BJ (cell line): ENCODE results near the gene SFSWAP. TPM values are rescaled to one million over a fixed set of nuclear protein-coding genes. Genes with fewer than 3 reads are reported as not detected.
A peak's percentile ranks its signal among the peaks of the same experiment; 100 is the strongest.

Experiments
- CTCF ChIA-PET: fragments of 350-600 bp; formaldehyde crosslinking; extraction: SDS; loops from one replicate; lab custom pipeline; 2021; ENCODE audit warnings: antibody characterized with exemption, inconsistent platforms; lab: Yijun Ruan, JAX
- POLR2A ChIA-PET: fragments of 300-600 bp; sonication (Branson Sonifier 250); formaldehyde crosslinking; extraction: SDS; loops from one replicate; lab custom pipeline; 2021; ENCODE audit warnings: antibody characterized with exemption; lab: Charles Lee
- DNase-seq: peaks from one replicate; pipeline ENCODE4 v3.0.0-alpha.2; 2011; ENCODE audit warnings: low read depth
- H3K27me3 ChIP-seq: 2 replicates; pipeline ENCODE4 v1.6.0; 2011; ENCODE audit warnings: low read length; ENCODE audit not compliant: control insufficient read depth, insufficient read depth
- H3K36me3 ChIP-seq: 2 replicates; pipeline ENCODE4 v1.5.1; 2011; ENCODE audit warnings: low read length; ENCODE audit not compliant: control insufficient read depth, insufficient read depth
- H3K4me3 ChIP-seq: 2 replicates; pipeline ENCODE4 v1.5.1; 2011; ENCODE audit warnings: low read depth, mild to moderate bottlenecking, control low read depth, low read length
- CTCF ChIP-seq: IDR thresholded peaks from 2 replicates; pipeline ENCODE4 v1.5.1; 2011; ENCODE audit warnings: low read depth, mild to moderate bottlenecking, control low read depth, inconsistent platforms, low read length, moderate library complexity; ENCODE audit not compliant: insufficient read depth
- polyA plus RNA-seq: library from polyadenylated mRNA; depleted of rRNA; stranded (reverse); fragments of >200 nt; gene quantifications from 2 replicates; pipeline ENCODE4 v1.2.3, GENCODE V29; 2011

SFSWAP gene
- polyA plus RNA-seq, 1 experiment: 11.7 TPM

GRCh38 chr12:131794573-131794972 lies 83.7 kb downstream of the SFSWAP start:
- peaks cover 15% of the 10 kb centered on the region for H3K36me3 ChIP-seq
- ChIA-PET CTCF (no interaction called here), POLR2A (no interaction called here)
- no peak for TF ChIP-seq CTCF
- DNase-seq: no peak
- H3K27me3 ChIP-seq: no peaks in the 10 kb centered on the region
- no peak overlapping the region for H3K4me3 ChIP-seq

- Histone ChIP-seq H3K27me3 (no peaks in the 10 kb centered on the region), H3K36me3 (peaks cover 17% of the 10 kb centered on the region), H3K4me3 (no peak overlapping the region)
- ChIA-PET CTCF (no interaction called here), POLR2A (no interaction called here)
- no peak for DNase-seq
- no peak for TF ChIP-seq CTCF
Observed at GRCh38 chr12:131795064-131795463, 84.2 kb downstream of the SFSWAP start.

GRCh38 chr12:131795690-131796410 lies 85.0 kb downstream of the SFSWAP start:
- DNase-seq: no peak
- Histone ChIP-seq H3K27me3 (no peaks in the 10 kb centered on the region), H3K36me3 (peaks cover 18% of the 10 kb centered on the region), H3K4me3 (no peak overlapping the region)
- POLR2A ChIA-PET: no interaction called here
- CTCF ChIA-PET: no interaction called here
- no peak for TF ChIP-seq CTCF

- no peak for TF ChIP-seq CTCF
- DNase-seq: no peak
- POLR2A ChIA-PET: no interaction called here
- Histone ChIP-seq H3K27me3 (no peaks in the 10 kb centered on the region), H3K36me3 (peaks cover 18% of the 10 kb centered on the region), H3K4me3 (no peak overlapping the region)
- CTCF ChIA-PET: no interaction called here
Observed at GRCh38 chr12:131796411-131796736, 85.5 kb downstream of the SFSWAP start.

- peaks cover 18% of the 10 kb centered on the region for H3K36me3 ChIP-seq
- POLR2A ChIA-PET: no interaction called here
- no peak for DNase-seq
Observed at GRCh38 chr12:131796754-131797587, 86.1 kb downstream of the SFSWAP start.

More at GRCh38 chr12:131796754-131797587, 86.1 kb downstream of the SFSWAP start:
- Histone ChIP-seq H3K27me3 (no peaks in the 10 kb centered on the region), H3K4me3 (no peak overlapping the region)
- peak; percentile 6; the same call in 1 of the 2 replicates for TF ChIP-seq CTCF
- CTCF ChIA-PET: no interaction called here
